H1 (cell line): ENCODE data around the gene TREM1. TPM values are rescaled to one million over a fixed set of nuclear protein-coding genes. Genes with fewer than 3 reads are reported as not detected.
"Not testable (repeated sequence)": the region's sequence is repeated elsewhere in the genome, so short reads cannot be mapped to it uniquely, and the experiment has no call there.

Experiments used
- CTCF ChIA-PET: fragments of 300-600 bp; sonication (Branson Sonifier 250); formaldehyde crosslinking; loops from one replicate; lab custom pipeline; 2021; ENCODE audit not compliant: partially characterized antibody; lab: Charles Lee
- POLR2A ChIA-PET: fragments of 300-600 bp; sonication (Branson Sonifier 250); formaldehyde crosslinking; loops from one replicate; lab custom pipeline; 2021; ENCODE audit warnings: inconsistent platforms; ENCODE audit not compliant: partially characterized antibody; lab: Charles Lee
- DNase-seq, 2 experiments: peaks; one replicate each; pipeline versions ENCODE4 v3.0.0 to v3.0.0-alpha.2; 2010 to 2022; ENCODE audit warnings: low spot score in 2 of 2, low read depth in 1 of 2, mixed read lengths in 1 of 2
- FAIRE-seq: peaks from 2 replicates; lab custom pipeline; 2011; peaks lifted over from hg19 to GRCh38; lab: Jason Lieb, UNC
- H2AFZ ChIP-seq: 2 replicates; pipeline ENCODE4 v1.8.1; 2012; ENCODE audit warnings: low read length, inconsistent platforms
- H2AK5ac ChIP-seq: 2 replicates; pipeline ENCODE4 v1.6.1; 2013; ENCODE audit warnings: low read depth, low read length
- H2BK120ac ChIP-seq: replicated peaks from 2 replicates; pipeline ENCODE3; 2013; ENCODE audit warnings: low read depth, low read length, inconsistent platforms
- H2BK12ac ChIP-seq: 2 replicates; pipeline ENCODE4 v1.6.1; 2013; ENCODE audit warnings: low read depth, low read length
- H2BK15ac ChIP-seq: 2 replicates; pipeline ENCODE4 v1.6.1; 2013; ENCODE audit warnings: low read length
- H2BK20ac ChIP-seq: 2 replicates; pipeline ENCODE4 v1.6.1; 2013; ENCODE audit warnings: low read length
- H2BK5ac ChIP-seq: 2 replicates; pipeline ENCODE4 v1.6.1; 2013; ENCODE audit warnings: low read depth, low read length
- H3K14ac ChIP-seq: 2 replicates; pipeline ENCODE4 v1.6.1; 2013; ENCODE audit warnings: inconsistent platforms; ENCODE audit not compliant: insufficient read length
- H3K18ac ChIP-seq: 2 replicates; pipeline ENCODE4 v1.6.1; 2013; ENCODE audit warnings: low read length; ENCODE audit errors: extremely low read depth
- H3K23ac ChIP-seq: 2 replicates; pipeline ENCODE4 v1.6.1; 2013; ENCODE audit warnings: inconsistent platforms; ENCODE audit not compliant: insufficient read length
- H3K23me2 ChIP-seq: 2 replicates; pipeline ENCODE4 v1.6.1; 2013; ENCODE audit warnings: low read depth, low read length
- H3K27ac ChIP-seq: 2 replicates; pipeline ENCODE4 v1.6.1; 2011; ENCODE audit warnings: low read depth, low read length, inconsistent platforms
- H3K27me3 ChIP-seq, 4 experiments: replicated peaks in 1 of 4; 1 replicate in 1 of 4; 2 replicates in 3 of 4; pipeline versions ENCODE4 v1.6.1 to v1.8.1; 2011 to 2013; ENCODE audit warnings: low read length in 3 of 4, mild to moderate bottlenecking in 3 of 4, inconsistent platforms in 2 of 4, mixed read lengths in 2 of 4, moderate library complexity in 1 of 4; ENCODE audit not compliant: control insufficient read depth in 3 of 4, insufficient read depth in 3 of 4; ENCODE audit errors: extremely low read depth in 1 of 4
- H3K36me3 ChIP-seq, 4 experiments: 2 replicates each; pipeline versions ENCODE4 v1.6.1 to v1.8.1; 2011 to 2013; ENCODE audit warnings: mild to moderate bottlenecking in 4 of 4, low read length in 3 of 4, moderate library complexity in 2 of 4, control low read depth in 1 of 4, inconsistent platforms in 1 of 4; ENCODE audit not compliant: insufficient read depth in 4 of 4, control insufficient read depth in 2 of 4
- H3K4ac ChIP-seq: replicated peaks from 2 replicates; pipeline ENCODE3; 2013; ENCODE audit warnings: low read length, low read depth, mixed read lengths, inconsistent platforms; ENCODE audit not compliant: insufficient read length
- H3K4me1 ChIP-seq, 4 experiments: replicated peaks in 1 of 4; 1 replicate in 1 of 4; 2 replicates in 3 of 4; pipeline versions ENCODE4 v1.6.1 to v1.8.1; 2011 to 2013; ENCODE audit warnings: low read length in 3 of 4, inconsistent platforms in 2 of 4, mixed read lengths in 1 of 4; ENCODE audit not compliant: insufficient read depth in 4 of 4, control insufficient read depth in 3 of 4
- H3K4me2 ChIP-seq, 2 experiments: 2 replicates each; pipeline versions ENCODE4 v1.6.1 to v1.8.1; 2011 to 2013; ENCODE audit warnings: low read depth in 2 of 2, low read length in 2 of 2, control low read depth in 1 of 2, inconsistent platforms in 1 of 2, mild to moderate bottlenecking in 1 of 2; ENCODE audit not compliant: insufficient read depth in 1 of 2
- H3K4me3 ChIP-seq, 4 experiments: fragments of 200-600, 300-600 bp in 1 of 4; sonication (generic), shearing (Covaris generic), sonication (Bioruptor Twin) in 1 of 4; 2 replicates each; pipeline versions ENCODE4 v1.5.1 to v1.8.1; 2011 to 2016; ENCODE audit warnings: low read length in 4 of 4, low read depth in 3 of 4, control low read depth in 2 of 4, inconsistent platforms in 2 of 4, mild to moderate bottlenecking in 2 of 4, mixed read lengths in 1 of 4, moderate library complexity in 1 of 4; ENCODE audit not compliant: insufficient read depth in 2 of 4; ENCODE audit errors: extremely low read depth in 1 of 4
- H3K56ac ChIP-seq: replicated peaks from 2 replicates; pipeline ENCODE3; 2013; ENCODE audit warnings: low read depth, mild to moderate bottlenecking, mixed read lengths, low read length, inconsistent platforms; ENCODE audit not compliant: insufficient read length
- H3K79me1 ChIP-seq: 2 replicates; pipeline ENCODE4 v1.6.1; 2013; ENCODE audit warnings: low read depth, low read length, control low read depth
- H3K79me2 ChIP-seq, 2 experiments: 2 replicates each; pipeline versions ENCODE4 v1.6.1 to v1.8.1; 2012 to 2013; ENCODE audit warnings: low read length in 2 of 2, mild to moderate bottlenecking in 2 of 2, inconsistent platforms in 1 of 2; ENCODE audit not compliant: insufficient read depth in 2 of 2, control insufficient read depth in 1 of 2
- H3K9ac ChIP-seq, 4 experiments: replicated peaks in 1 of 4; 1 replicate in 1 of 4; 2 replicates in 3 of 4; pipeline versions ENCODE4 v1.6.1 to v1.8.1; 2011 to 2013; ENCODE audit warnings: low read depth in 3 of 4, low read length in 3 of 4, control low read depth in 2 of 4, mild to moderate bottlenecking in 2 of 4, moderate library complexity in 2 of 4, inconsistent platforms in 1 of 4; ENCODE audit errors: extremely low read depth in 1 of 4
- H3K9me3 ChIP-seq, 2 experiments: 2 replicates each; pipeline versions ENCODE4 v1.6.1 to v1.8.1; 2012 to 2013; ENCODE audit warnings: mild to moderate bottlenecking in 2 of 2, moderate library complexity in 2 of 2, control low read depth in 1 of 2, inconsistent platforms in 1 of 2, low read depth in 1 of 2, low read length in 1 of 2, mixed read lengths in 1 of 2; ENCODE audit not compliant: insufficient read depth in 2 of 2
- H4K20me1 ChIP-seq, 2 experiments: replicated peaks in 1 of 2; 2 replicates each; pipeline versions ENCODE3 to v1.8.1; 2011 to 2013; ENCODE audit warnings: inconsistent platforms in 2 of 2, low read length in 2 of 2, mild to moderate bottlenecking in 1 of 2; ENCODE audit not compliant: insufficient read depth in 2 of 2, control insufficient read depth in 1 of 2
- H4K5ac ChIP-seq: 2 replicates; pipeline ENCODE4 v1.6.1; 2013; ENCODE audit warnings: low read length, low read depth, mixed read lengths, inconsistent platforms; ENCODE audit not compliant: insufficient read length
- H4K8ac ChIP-seq: 2 replicates; pipeline ENCODE4 v1.8.0; 2013; ENCODE audit warnings: mild to moderate bottlenecking, moderate library complexity, low read length, inconsistent platforms; ENCODE audit not compliant: insufficient read depth; ENCODE audit errors: extremely low read depth
- H4K91ac ChIP-seq: replicated peaks from 2 replicates; pipeline ENCODE3; 2013; ENCODE audit warnings: low read length, mixed read lengths, inconsistent platforms; ENCODE audit not compliant: insufficient read length
- WGBS, 2 experiments: shearing (Covaris generic) in 1 of 2; methylation state at CpG; one replicate each; pipeline versions ENCODE4 v1.1.6 to v1.1.7; 2013 to 2015; ENCODE audit warnings: low lambda C conversion rate in 2 of 2, mixed read lengths in 2 of 2, inconsistent platforms in 1 of 2, low coverage in 1 of 2, missing lambda C conversion rate in 1 of 2; ENCODE audit not compliant: insufficient replicate concordance in 2 of 2, insufficient coverage in 1 of 2, insufficient read length in 1 of 2; ENCODE audit errors: extremely low coverage in 1 of 2, missing lambda C conversion rate in 1 of 2; 5-methylcytosine and 5-hydroxymethylcytosine counted together
- polyA plus RNA-seq, 7 experiments: library from polyadenylated mRNA; depleted of rRNA in 3 of 7; stranded (reverse) in 5 of 7; unstranded in 2 of 7; fragments of >200 nt in 5 of 7; fragments of 200-250 nt in 2 of 7; gene quantifications; 1 replicate in 5 of 7; 2 replicates in 1 of 7; 4 replicates in 1 of 7; pipeline versions ENCODE4 v1.2.1 to v1.2.3, GENCODE V29; 2011 to 2013; ENCODE audit warnings: missing spikeins in 2 of 7, mixed read lengths in 2 of 7
- total RNA-seq: library from RNA; stranded (reverse); fragmentation: NEBNext Ultra II Directional; extraction: Animal tissue kit (Norgen Biotek cat#: 25700); gene quantifications from 2 replicates; pipeline ENCODE4 v1.2.1, GENCODE V29; 2021

The TREM1 gene
- total and polyA plus RNA-seq, 2 of the 8 experiments (the other 6 are each of a cell fraction or from before 2014, with no cell fraction given) = not detected

DNA sequence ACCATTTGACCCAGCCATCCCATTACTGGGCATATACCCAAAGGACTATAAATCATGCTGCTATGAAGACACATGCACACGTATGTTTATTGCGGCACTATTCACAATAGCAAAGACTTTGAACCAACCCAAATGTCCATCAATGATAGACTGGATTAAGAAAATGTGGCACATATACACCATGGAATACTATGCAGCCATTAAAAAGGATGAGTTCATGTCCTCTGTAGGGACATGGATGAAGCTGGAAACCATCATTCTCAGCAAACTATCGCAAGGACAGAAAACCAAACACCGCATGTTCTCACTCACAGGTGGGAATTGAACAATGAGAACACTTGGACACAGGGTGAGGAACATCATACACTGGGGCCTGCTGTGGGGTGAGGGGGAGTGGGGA lies 40.0 kb downstream of the TREM1 start:
- H4K8ac ChIP-seq, H3K23ac ChIP-seq, H3K23me2 ChIP-seq, H4K91ac ChIP-seq, H3K56ac ChIP-seq, H3K9me3 ChIP-seq, H2BK120ac ChIP-seq, H3K9ac ChIP-seq, DNase-seq, H3K4me3 ChIP-seq, H4K5ac ChIP-seq, H3K79me2 ChIP-seq, H3K36me3 ChIP-seq, POLR2A ChIA-PET, H2AK5ac ChIP-seq, H2BK20ac ChIP-seq, H2BK15ac ChIP-seq, H3K27me3 ChIP-seq, H4K20me1 ChIP-seq, H3K18ac ChIP-seq, H3K4me2 ChIP-seq, H2BK12ac ChIP-seq, H3K27ac ChIP-seq, H3K14ac ChIP-seq, H3K4me1 ChIP-seq, H2AFZ ChIP-seq, H3K79me1 ChIP-seq, H3K4ac ChIP-seq, CTCF ChIA-PET, H2BK5ac ChIP-seq, FAIRE-seq: not testable (repeated sequence)
- WGBS, 2 experiments = 93% methylated on average over 4 of the region's 4 CpGs; no CpG with 5 or more reads in 1 of the 2 experiments
